ENCODE results near the gene SEC14L1.
"Not testable (repeated sequence)": the region's sequence is repeated elsewhere in the genome, so short reads cannot be mapped to it uniquely, and the experiment has no call there.

Gene SEC14L1

DNA sequence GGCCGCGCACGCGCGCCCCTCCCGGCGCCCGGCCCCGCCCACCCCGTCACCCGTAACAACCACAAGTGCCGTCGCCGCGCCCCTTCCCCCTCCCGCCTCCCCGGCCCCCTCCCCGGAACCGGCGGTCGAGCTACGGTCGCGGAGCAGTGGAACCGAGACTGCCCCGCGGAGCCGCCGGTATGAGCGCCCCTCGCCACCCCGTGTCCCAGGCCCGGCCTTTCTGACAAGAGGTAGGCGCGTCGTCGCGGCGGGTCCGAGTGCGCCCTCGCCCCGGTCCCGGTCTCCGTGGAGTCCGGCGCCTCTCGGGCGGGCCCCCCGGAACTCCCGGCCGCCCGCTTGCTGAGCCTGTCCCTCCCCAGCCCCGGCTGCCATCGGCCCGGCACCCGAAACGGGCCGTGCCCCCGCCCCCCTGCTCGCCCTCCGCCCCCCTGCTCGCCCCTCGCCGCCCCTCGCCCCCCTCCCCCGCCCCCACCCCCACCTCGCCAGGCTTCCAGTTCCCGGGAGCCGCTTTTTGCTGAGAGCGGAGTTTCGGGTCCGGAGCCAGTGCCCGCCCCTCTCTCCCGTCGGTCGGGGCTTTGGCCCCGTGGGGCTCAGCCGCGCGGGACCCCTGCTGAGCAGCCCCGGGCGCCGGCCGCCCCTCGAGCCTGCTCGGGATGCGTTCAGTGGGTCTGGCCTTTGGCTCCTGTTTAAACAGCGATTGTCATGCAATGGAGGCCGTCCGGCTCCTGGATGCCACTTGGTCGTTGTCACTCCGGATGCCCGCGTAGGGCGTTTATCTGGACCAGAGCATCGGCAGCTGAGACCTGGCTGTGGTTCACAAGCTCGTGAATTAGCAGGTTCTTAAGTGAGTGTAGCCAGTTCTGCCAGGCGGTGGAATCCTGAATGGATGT is at the start of gene SEC14L1:
TSS of gene SEC14L1 (plus strand) at position 92 of the 890 bp plus-strand sequence. CDS start 2,628 bp downstream, outside the sequence.
- peak within 1 kb of the TSS; percentile 80 for H3K27ac ChIP-seq (ENCODE audit: low read depth, low read length)

GRCh38 chr17:77092025-77092424 is 48.7 kb upstream of the SEC14L1 start:
- Histone ChIP-seq H3K4me1 (ENCODE audit: control insufficient read depth, insufficient read depth, low read length) (peaks cover 6% of the 10 kb centered on the region; the same call in 1 of the 2 replicates), H3K9me3 (ENCODE audit: control insufficient read depth, insufficient read depth, low read depth, low read length) (no peaks in the 10 kb centered on the region), H3K4me3 (ENCODE audit: low read depth, low read length) (no peak overlapping the region), H3K36me3 (ENCODE audit: control insufficient read depth, insufficient read depth, low read length) (peaks cover 54% of the 10 kb centered on the region), H3K9ac (ENCODE audit: low read length) (no peak overlapping the region), H3K27ac (ENCODE audit: low read depth, low read length) (no peak overlapping the region), H3K27me3 (ENCODE audit: control insufficient read depth, insufficient read depth, low read length) (no peaks in the 10 kb centered on the region)

More for the DNA sequence above, at the start of gene SEC14L1:
- peak within 1 kb of the TSS; percentile 74 for H3K4me3 ChIP-seq (ENCODE audit: low read depth, low read length)
- H3K9me3 ChIP-seq (ENCODE audit: control insufficient read depth, insufficient read depth, low read depth, low read length) = peaks cover 21% of the 10 kb centered on the region
- H3K4me1 ChIP-seq (ENCODE audit: control insufficient read depth, insufficient read depth, low read length) = peaks cover 21% of the 10 kb centered on the region
- H3K36me3 ChIP-seq (ENCODE audit: control insufficient read depth, insufficient read depth, low read length) = peaks cover 24% of the 10 kb centered on the region
- no peaks in the 10 kb centered on the region for H3K27me3 ChIP-seq (ENCODE audit: control insufficient read depth, insufficient read depth, low read length)
- H3K9ac ChIP-seq (ENCODE audit: low read length) = peak within 1 kb of the TSS; percentile 81

DNA sequence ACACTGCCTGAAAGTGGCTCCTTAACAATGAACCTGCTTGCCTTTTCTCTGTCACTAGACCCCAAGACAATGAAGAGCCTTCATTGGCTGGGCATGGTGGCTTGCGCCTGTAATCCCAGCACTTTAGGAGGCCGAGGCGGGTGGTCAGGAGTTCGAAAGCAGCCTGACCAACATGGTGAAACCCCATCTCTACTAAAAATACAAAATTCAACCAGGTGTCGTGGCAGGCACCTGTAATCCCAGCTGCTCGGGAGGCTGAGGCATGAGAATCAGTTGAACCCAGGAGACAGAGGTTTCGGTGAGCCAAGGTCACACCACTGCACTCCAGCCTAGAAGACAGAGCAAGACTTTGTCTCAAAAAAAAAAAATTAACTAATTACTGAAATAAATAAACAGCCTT is 45.3 kb upstream of the SEC14L1 start:
- no peaks in the 10 kb centered on the region for H3K9me3 ChIP-seq (ENCODE audit: control insufficient read depth, insufficient read depth, low read depth, low read length)
- no peak overlapping the region for H3K27ac ChIP-seq (ENCODE audit: low read depth, low read length)
- H3K4me1 ChIP-seq (ENCODE audit: control insufficient read depth, insufficient read depth, low read length) = peaks cover 4% of the 10 kb centered on the region; the same call in 1 of the 2 replicates
- H3K36me3 ChIP-seq (ENCODE audit: control insufficient read depth, insufficient read depth, low read length) = peaks cover 56% of the 10 kb centered on the region
- H3K9ac ChIP-seq (ENCODE audit: low read length) = no peak overlapping the region
- H3K27me3 ChIP-seq (ENCODE audit: control insufficient read depth, insufficient read depth, low read length) = no peaks in the 10 kb centered on the region
- H3K4me3 ChIP-seq (ENCODE audit: low read depth, low read length) = no peak overlapping the region

GRCh38 chr17:77096570-77097214 is 44.1 kb upstream of the SEC14L1 start:
- peaks cover 9% of the 10 kb centered on the region for H3K4me1 ChIP-seq (ENCODE audit: control insufficient read depth, insufficient read depth, low read length)
- H3K9me3 ChIP-seq (ENCODE audit: control insufficient read depth, insufficient read depth, low read depth, low read length) = no peaks in the 10 kb centered on the region
- H3K36me3 ChIP-seq (ENCODE audit: control insufficient read depth, insufficient read depth, low read length) = peaks cover 46% of the 10 kb centered on the region
- H3K27ac ChIP-seq (ENCODE audit: low read depth, low read length) = no peak overlapping the region
- H3K9ac ChIP-seq (ENCODE audit: low read length) = no peak overlapping the region
- no peak overlapping the region for H3K4me3 ChIP-seq (ENCODE audit: low read depth, low read length)
- H3K27me3 ChIP-seq (ENCODE audit: control insufficient read depth, insufficient read depth, low read length) = no peaks in the 10 kb centered on the region

GRCh38 chr17:77097631-77098180 is 43.1 kb upstream of the SEC14L1 start:
- no peak overlapping the region for H3K4me3 ChIP-seq (ENCODE audit: low read depth, low read length)
- H3K36me3 ChIP-seq (ENCODE audit: control insufficient read depth, insufficient read depth, low read length) = peaks cover 39% of the 10 kb centered on the region
- H3K9me3 ChIP-seq (ENCODE audit: control insufficient read depth, insufficient read depth, low read depth, low read length) = no peaks in the 10 kb centered on the region
- no peak overlapping the region for H3K27ac ChIP-seq (ENCODE audit: low read depth, low read length)
- no peak overlapping the region for H3K9ac ChIP-seq (ENCODE audit: low read length)
- no peaks in the 10 kb centered on the region for H3K27me3 ChIP-seq (ENCODE audit: control insufficient read depth, insufficient read depth, low read length)
- peaks cover 10% of the 10 kb centered on the region for H3K4me1 ChIP-seq (ENCODE audit: control insufficient read depth, insufficient read depth, low read length)

- no peaks in the 10 kb centered on the region for H3K9me3 ChIP-seq (ENCODE audit: control insufficient read depth, insufficient read depth, low read depth, low read length)
- H3K4me3 ChIP-seq (ENCODE audit: low read depth, low read length) = no peak overlapping the region
- H3K27ac ChIP-seq (ENCODE audit: low read depth, low read length) = no peak overlapping the region
- H3K36me3 ChIP-seq (ENCODE audit: control insufficient read depth, insufficient read depth, low read length) = peaks cover 26% of the 10 kb centered on the region
- no peaks in the 10 kb centered on the region for H3K27me3 ChIP-seq (ENCODE audit: control insufficient read depth, insufficient read depth, low read length)
- no peak overlapping the region for H3K9ac ChIP-seq (ENCODE audit: low read length)
- peaks cover 15% of the 10 kb centered on the region for H3K4me1 ChIP-seq (ENCODE audit: control insufficient read depth, insufficient read depth, low read length)
These were observed 41.8 kb upstream of the SEC14L1 start for GRCh38 chr17:77098884-77099545.

DNA sequence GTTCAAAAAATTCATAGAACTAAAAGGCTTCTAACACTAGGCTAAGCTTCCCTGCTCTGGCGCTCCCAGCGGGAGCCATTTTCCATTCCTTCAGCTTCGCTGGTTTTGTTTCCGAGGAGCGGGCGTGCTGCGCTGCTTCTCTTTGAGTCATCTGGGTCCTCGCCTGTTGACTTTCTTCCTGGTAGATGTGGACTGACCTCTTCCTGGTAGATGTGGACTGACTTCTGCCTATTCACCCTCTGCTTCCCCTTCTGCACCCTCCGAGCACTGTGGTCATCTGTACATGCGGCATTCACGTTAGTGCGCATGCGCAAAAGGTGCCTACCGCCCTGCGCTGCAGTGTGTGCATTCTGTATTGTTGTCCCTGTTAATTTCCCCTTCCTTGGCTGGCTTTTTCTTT is 40.8 kb upstream of the SEC14L1 start:
- peaks cover 19% of the 10 kb centered on the region for H3K4me1 ChIP-seq (ENCODE audit: control insufficient read depth, insufficient read depth, low read length)
- H3K27me3 ChIP-seq (ENCODE audit: control insufficient read depth, insufficient read depth, low read length) = no peaks in the 10 kb centered on the region
- no peaks in the 10 kb centered on the region for H3K9me3 ChIP-seq (ENCODE audit: control insufficient read depth, insufficient read depth, low read depth, low read length)
- no peak overlapping the region for H3K27ac ChIP-seq (ENCODE audit: low read depth, low read length)
- H3K36me3 ChIP-seq (ENCODE audit: control insufficient read depth, insufficient read depth, low read length) = peaks cover 17% of the 10 kb centered on the region
- H3K9ac ChIP-seq (ENCODE audit: low read length) = no peak overlapping the region
- no peak overlapping the region for H3K4me3 ChIP-seq (ENCODE audit: low read depth, low read length)

DNA sequence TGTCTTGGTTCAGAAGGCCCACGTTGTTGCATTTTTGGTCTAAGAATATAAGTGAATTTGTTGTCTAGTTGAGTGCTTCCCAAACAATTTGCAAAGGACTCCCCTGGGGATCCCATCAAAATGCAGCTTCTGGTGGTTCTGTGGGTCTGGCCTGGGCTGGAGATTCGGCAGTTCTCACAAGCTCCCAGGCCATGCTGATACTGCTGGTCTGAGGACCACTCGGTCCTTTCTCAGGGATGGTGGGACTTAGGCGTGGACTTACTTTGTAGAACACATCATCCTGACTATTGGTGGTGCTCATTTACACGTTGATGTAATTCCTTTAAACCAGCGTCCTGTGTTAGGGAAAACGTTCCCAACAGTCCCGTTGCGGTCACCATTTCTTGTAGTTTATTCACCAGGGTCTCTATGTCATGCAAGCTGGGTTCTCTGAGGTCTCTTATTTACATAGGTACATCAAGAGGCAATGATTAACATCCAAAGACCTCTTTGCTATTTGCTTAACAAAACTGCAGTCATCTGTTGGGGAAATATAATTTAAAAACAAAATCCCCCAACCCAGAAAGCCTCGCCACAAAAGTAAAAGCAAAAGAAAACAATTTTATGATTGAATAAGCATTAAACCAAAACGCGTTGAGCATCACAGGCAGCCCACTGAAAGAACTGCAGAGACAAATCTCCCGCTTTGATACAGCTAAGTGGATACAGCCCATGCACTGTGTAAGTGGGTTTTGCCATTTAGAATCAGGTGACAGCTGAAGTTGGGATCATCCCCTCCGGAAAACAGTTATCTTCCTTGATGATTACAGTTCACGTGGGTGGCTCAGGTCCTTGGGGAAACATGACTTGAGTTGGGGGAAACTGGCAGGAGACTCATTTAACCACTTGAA is 39.0 kb upstream of the SEC14L1 start:
- Histone ChIP-seq H3K36me3 (ENCODE audit: control insufficient read depth, insufficient read depth, low read length) (peaks cover 9% of the 10 kb centered on the region), H3K4me1 (ENCODE audit: control insufficient read depth, insufficient read depth, low read length) (peaks cover 29% of the 10 kb centered on the region), H3K9ac (ENCODE audit: low read length) (no peak overlapping the region), H3K27ac (ENCODE audit: low read depth, low read length) (no peak overlapping the region), H3K9me3 (ENCODE audit: control insufficient read depth, insufficient read depth, low read depth, low read length) (no peaks in the 10 kb centered on the region), H3K4me3 (ENCODE audit: low read depth, low read length) (no peak overlapping the region), H3K27me3 (ENCODE audit: control insufficient read depth, insufficient read depth, low read length) (no peaks in the 10 kb centered on the region)

GRCh38 chr17:77102411-77103134 is 38.2 kb upstream of the SEC14L1 start:
- H3K4me1 ChIP-seq (ENCODE audit: control insufficient read depth, insufficient read depth, low read length) = peaks cover 35% of the 10 kb centered on the region
- H3K36me3 ChIP-seq (ENCODE audit: control insufficient read depth, insufficient read depth, low read length); H3K9ac ChIP-seq (ENCODE audit: low read length); H3K27me3 ChIP-seq (ENCODE audit: control insufficient read depth, insufficient read depth, low read length); H3K27ac ChIP-seq (ENCODE audit: low read depth, low read length); H3K4me3 ChIP-seq (ENCODE audit: low read depth, low read length); H3K9me3 ChIP-seq (ENCODE audit: control insufficient read depth, insufficient read depth, low read depth, low read length): not testable (repeated sequence)

GRCh38 chr17:77105706-77106105 is 35.1 kb upstream of the SEC14L1 start:
- no peaks in the 10 kb centered on the region for H3K27me3 ChIP-seq (ENCODE audit: control insufficient read depth, insufficient read depth, low read length)
- H3K9ac ChIP-seq (ENCODE audit: low read length) = no peak overlapping the region
- H3K27ac ChIP-seq (ENCODE audit: low read depth, low read length) = no peak overlapping the region; the same call in 1 of the 2 replicates
- no peaks in the 10 kb centered on the region for H3K36me3 ChIP-seq (ENCODE audit: control insufficient read depth, insufficient read depth, low read length)
- peaks cover 41% of the 10 kb centered on the region for H3K4me1 ChIP-seq (ENCODE audit: control insufficient read depth, insufficient read depth, low read length)
- no peak overlapping the region for H3K4me3 ChIP-seq (ENCODE audit: low read depth, low read length)
- H3K9me3 ChIP-seq (ENCODE audit: control insufficient read depth, insufficient read depth, low read depth, low read length) = no peaks in the 10 kb centered on the region
